Neural crest cell (in vitro differentiated cells): ENCODE measurements around the gene MRGPRF. TPM values are rescaled to one million over a fixed set of nuclear protein-coding genes. Genes with fewer than 3 reads are reported as not detected.
A peak's percentile ranks its signal among the peaks of the same experiment; 100 is the strongest.
"Not testable (repeated sequence)": the region's sequence is repeated elsewhere in the genome, so short reads cannot be mapped to it uniquely, and the experiment has no call there.

Experiments
- DNase-seq: peaks from one replicate; pipeline ENCODE4 v3.0.0; 2021; ENCODE audit warnings: low read depth, mixed read lengths, low spot score
- H3K27ac Mint-ChIP-seq: one replicate; pipeline ENCODE4 v1.8.0; 2021; ENCODE audit warnings: mild to moderate bottlenecking, mixed read lengths; ENCODE audit not compliant: unreplicated experiment
- H3K27me3 Mint-ChIP-seq: 2 replicates; pipeline ENCODE4 v1.8.0; 2021; ENCODE audit warnings: low read depth, mild to moderate bottlenecking, mixed read lengths
- H3K36me3 Mint-ChIP-seq: 2 replicates; pipeline ENCODE4 v1.8.0; 2021; ENCODE audit warnings: low read depth, mild to moderate bottlenecking, mixed read lengths
- H3K4me1 Mint-ChIP-seq: 2 replicates; pipeline ENCODE4 v1.8.0; 2021; ENCODE audit warnings: mixed read lengths
- H3K4me3 Mint-ChIP-seq: one replicate; pipeline ENCODE4 v1.8.0; 2021; ENCODE audit warnings: mild to moderate bottlenecking, mixed read lengths
- H3K9me3 Mint-ChIP-seq: 2 replicates; pipeline ENCODE4 v1.8.0; 2021; ENCODE audit warnings: mixed read lengths
- total RNA-seq: library from RNA; stranded (reverse); gene quantifications from 2 replicates; pipeline ENCODE4 v1.2.1, GENCODE V29; 2021
- TF ChIP-seq, protein P1 (sequence below): fragments of 200-600 bp; sonication (generic); conservative IDR thresholded peaks from 2 replicates; pipeline ENCODE4 v1.5.0; 2021; ENCODE audit warnings: antibody characterized with exemption, mild to moderate bottlenecking

The MRGPRF gene
- total RNA-seq, 1 donor from 2014 or later = 0.23 TPM

DNA sequence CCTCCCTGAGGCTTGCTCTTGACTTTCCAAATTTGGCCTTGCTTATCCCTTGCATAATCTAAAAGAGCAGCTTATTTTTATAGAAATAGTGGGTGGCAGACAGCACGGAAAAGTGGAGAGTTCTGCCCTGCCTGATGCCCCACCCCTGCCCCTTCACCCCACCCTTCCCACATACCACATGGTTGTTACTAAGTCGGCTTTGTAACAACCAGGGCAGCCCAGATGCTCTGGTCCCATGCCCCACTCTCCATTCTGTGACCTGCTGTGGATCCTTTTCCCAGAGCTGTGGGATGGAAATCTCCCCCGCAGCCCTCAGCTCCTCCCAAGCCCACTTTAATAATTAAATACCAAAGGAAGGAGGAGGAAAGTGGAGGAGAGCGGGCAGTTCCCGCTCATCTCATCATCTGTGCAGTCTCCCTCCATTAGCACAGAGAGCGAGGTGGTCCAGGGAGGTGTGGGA lies 10.9 kb downstream of the MRGPRF start:
- DNase-seq = no peak
- Mint-ChIP-seq H3K9me3 (no peaks in the 10 kb centered on the region), H3K36me3 (no peaks in the 10 kb centered on the region)

DNA sequence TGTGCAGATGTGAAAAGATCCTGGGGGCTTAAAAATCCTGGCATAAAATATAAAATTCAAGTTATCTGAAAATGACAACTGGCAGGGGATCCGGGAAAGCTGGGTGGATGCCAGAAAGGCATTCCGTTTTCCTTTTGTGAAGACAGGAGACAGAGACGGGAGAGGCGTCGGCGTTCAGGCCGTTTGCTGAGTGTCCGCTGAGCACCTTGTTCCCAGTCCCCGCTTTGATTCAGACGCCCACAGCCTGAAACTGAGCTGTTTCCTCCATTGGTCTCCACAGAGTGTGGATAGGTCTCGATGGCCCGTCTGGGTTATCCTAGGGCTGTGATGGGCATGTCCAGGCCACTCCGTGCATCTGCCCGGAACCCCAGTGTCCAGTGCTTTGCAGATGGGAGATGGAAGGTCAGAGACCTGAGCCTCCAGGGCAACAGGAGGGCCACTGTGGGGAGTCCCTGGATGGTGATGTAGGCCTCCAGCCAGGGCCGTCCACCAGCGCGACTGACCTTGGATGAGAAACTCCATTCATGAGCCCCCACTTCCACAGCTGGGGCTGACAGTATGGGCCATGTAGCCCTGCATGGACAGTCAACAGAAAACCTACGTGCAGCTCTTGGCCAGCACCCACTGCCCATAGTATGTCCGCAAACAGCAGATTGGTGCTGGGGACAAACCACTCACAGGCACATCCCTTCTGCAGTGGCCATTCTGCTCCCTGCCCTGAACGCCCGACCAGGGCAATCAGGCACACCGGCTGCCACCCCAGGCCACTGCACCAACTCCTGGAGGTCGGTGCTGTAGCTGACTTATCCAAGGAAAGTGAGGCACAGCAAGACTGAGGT lies 11.6 kb downstream of the MRGPRF start:
- H3K4me3 Mint-ChIP-seq = no peak overlapping the region

More for the DNA sequence above, 10.9 kb downstream of the MRGPRF start:
- Mint-ChIP-seq H3K4me1 (no peaks in the 10 kb centered on the region), H3K27ac (no peak overlapping the region), H3K27me3 (no peaks in the 10 kb centered on the region), H3K4me3 (no peak overlapping the region)
- TF ChIP-seq, protein P1, sequence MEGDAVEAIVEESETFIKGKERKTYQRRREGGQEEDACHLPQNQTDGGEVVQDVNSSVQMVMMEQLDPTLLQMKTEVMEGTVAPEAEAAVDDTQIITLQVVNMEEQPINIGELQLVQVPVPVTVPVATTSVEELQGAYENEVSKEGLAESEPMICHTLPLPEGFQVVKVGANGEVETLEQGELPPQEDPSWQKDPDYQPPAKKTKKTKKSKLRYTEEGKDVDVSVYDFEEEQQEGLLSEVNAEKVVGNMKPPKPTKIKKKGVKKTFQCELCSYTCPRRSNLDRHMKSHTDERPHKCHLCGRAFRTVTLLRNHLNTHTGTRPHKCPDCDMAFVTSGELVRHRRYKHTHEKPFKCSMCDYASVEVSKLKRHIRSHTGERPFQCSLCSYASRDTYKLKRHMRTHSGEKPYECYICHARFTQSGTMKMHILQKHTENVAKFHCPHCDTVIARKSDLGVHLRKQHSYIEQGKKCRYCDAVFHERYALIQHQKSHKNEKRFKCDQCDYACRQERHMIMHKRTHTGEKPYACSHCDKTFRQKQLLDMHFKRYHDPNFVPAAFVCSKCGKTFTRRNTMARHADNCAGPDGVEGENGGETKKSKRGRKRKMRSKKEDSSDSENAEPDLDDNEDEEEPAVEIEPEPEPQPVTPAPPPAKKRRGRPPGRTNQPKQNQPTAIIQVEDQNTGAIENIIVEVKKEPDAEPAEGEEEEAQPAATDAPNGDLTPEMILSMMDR = no peak

GRCh38 chr11:69000831-69001242 lies 12.2 kb downstream of the MRGPRF start:
- no peaks in the 10 kb centered on the region for H3K36me3 Mint-ChIP-seq
- H3K4me3 Mint-ChIP-seq = no peak overlapping the region
- H3K27ac Mint-ChIP-seq = no peak overlapping the region
- H3K27me3 Mint-ChIP-seq = no peaks in the 10 kb centered on the region
- DNase-seq = no peak
- no peaks in the 10 kb centered on the region for H3K9me3 Mint-ChIP-seq
- TF ChIP-seq, protein P1 = peak; percentile 58
- no peaks in the 10 kb centered on the region for H3K4me1 Mint-ChIP-seq

More for the DNA sequence above, 11.6 kb downstream of the MRGPRF start:
- DNase-seq = no peak
- Mint-ChIP-seq H3K27me3 (no peaks in the 10 kb centered on the region), H3K9me3 (no peaks in the 10 kb centered on the region), H3K4me1 (no peaks in the 10 kb centered on the region), H3K36me3 (no peaks in the 10 kb centered on the region), H3K27ac (no peak overlapping the region)
- TF ChIP-seq, protein P1 = no peak

DNA sequence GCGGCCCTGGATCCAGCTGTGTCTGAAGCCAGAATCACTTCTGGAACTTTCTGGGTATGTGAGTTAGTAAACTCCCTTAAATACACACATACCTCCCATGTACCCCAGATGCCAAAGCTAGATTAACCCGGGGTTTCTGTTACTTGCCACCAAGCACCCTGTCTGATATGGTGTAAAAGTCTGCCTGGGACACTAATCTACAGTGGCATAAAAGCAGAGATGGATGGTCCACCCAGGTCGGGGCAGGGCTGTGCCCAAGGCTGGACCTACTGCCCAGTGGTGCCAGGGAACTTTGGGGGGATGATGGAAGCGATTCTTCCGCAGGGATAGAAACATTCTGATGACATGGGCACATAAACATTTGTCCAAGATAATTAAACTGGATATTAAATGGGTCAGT lies 12.7 kb downstream of the MRGPRF start:
- H3K27ac Mint-ChIP-seq = peak overlapping the region; percentile 29
- H3K27me3 Mint-ChIP-seq = no peaks in the 10 kb centered on the region
- DNase-seq = no peak
- H3K36me3 Mint-ChIP-seq = no peaks in the 10 kb centered on the region
- TF ChIP-seq, protein P1 = no peak
- no peaks in the 10 kb centered on the region for H3K9me3 Mint-ChIP-seq
- H3K4me1 Mint-ChIP-seq = no peaks in the 10 kb centered on the region
- no peak overlapping the region for H3K4me3 Mint-ChIP-seq

GRCh38 chr11:68999748-69000355 lies 13.2 kb downstream of the MRGPRF start:
- not testable (repeated sequence) for H3K4me3 Mint-ChIP-seq, H3K36me3 Mint-ChIP-seq, H3K27ac Mint-ChIP-seq, H3K27me3 Mint-ChIP-seq, H3K9me3 Mint-ChIP-seq, DNase-seq, H3K4me1 Mint-ChIP-seq
